Left ventricle myocardium inferior (tissue), 1 donor: ENCODE measurements around the gene RAB29. TPM values are rescaled to one million over a fixed set of nuclear protein-coding genes. Genes with fewer than 3 reads are reported as not detected.
"Not testable (repeated sequence)": the region's sequence is repeated elsewhere in the genome, so short reads cannot be mapped to it uniquely, and the experiment has no call there.

ENCODE experiments used
- DNase-seq: peaks from one replicate; pipeline ENCODE4 v3.0.0-alpha.2; 2020
- H3K27ac ChIP-seq: fragments of 200-600 bp; replicated peaks from 2 replicates; pipeline ENCODE4 v1.8.0; 2021
- H3K27me3 ChIP-seq: fragments of 200-600 bp; 2 replicates; pipeline ENCODE4 v1.8.0; 2021; ENCODE audit warnings: low read depth
- H3K36me3 ChIP-seq: fragments of 200-600 bp; 2 replicates; pipeline ENCODE4 v1.8.0; 2021
- H3K4me1 ChIP-seq: fragments of 200-600 bp; 2 replicates; pipeline ENCODE4 v1.8.0; 2021
- H3K4me3 ChIP-seq: fragments of 200-600 bp; 2 replicates; pipeline ENCODE4 v1.8.0; 2021; ENCODE audit warnings: mild to moderate bottlenecking, moderate library complexity
- H3K9me3 ChIP-seq: fragments of 200-600 bp; replicated peaks from 2 replicates; pipeline ENCODE4 v1.8.0; 2021
- CTCF ChIP-seq: fragments of 200-600 bp; IDR thresholded peaks from 2 replicates; pipeline ENCODE4 v1.8.0; 2021; ENCODE audit warnings: antibody characterized with exemption, mild to moderate bottlenecking, borderline replicate concordance
- intact Hi-C: fragments of 100-400 bp; cut with micrococcal nuclease; formaldehyde crosslinking; loops from one replicate; pipeline ENCODE4 v1.11.0; 2022
- total RNA-seq: library from RNA; stranded (reverse); fragmentation: NEBNext Ultra II Directional; extraction: Animal tissue kit (Norgen Biotek cat#: 25700); gene quantifications from one replicate; pipeline ENCODE4 v1.2.1, GENCODE V29; 2021
- donor health status: DM: no; HTN: yes; CAD: no; lungs with severe emphysema.

RAB29 gene
- total RNA-seq, 1 donor from 2014 or later: 13.7 TPM

- TF ChIP-seq CTCF: no peak
- Histone ChIP-seq H3K27ac (no peak overlapping the region), H3K4me1 (peaks cover 73% of the 10 kb centered on the region), H3K4me3 (no peak overlapping the region), H3K36me3 (peaks cover 16% of the 10 kb centered on the region), H3K27me3 (no peaks in the 10 kb centered on the region), H3K9me3 (no peaks in the 10 kb centered on the region)
- intact Hi-C loops: no loop called here
- no peak for DNase-seq
These were observed 41.7 kb downstream of the RAB29 start for GRCh38 chr1:205733438-205734175.

- H3K4me1 ChIP-seq: peaks cover 74% of the 10 kb centered on the region
- no peak for TF ChIP-seq CTCF
- no peak overlapping the region for H3K27ac ChIP-seq
- intact Hi-C loops: no loop called here
- no peaks in the 10 kb centered on the region for H3K9me3 ChIP-seq
- DNase-seq: no peak
- no peaks in the 10 kb centered on the region for H3K27me3 ChIP-seq
- H3K4me3 ChIP-seq: no peak overlapping the region
- H3K36me3 ChIP-seq: peaks cover 34% of the 10 kb centered on the region
These were observed 45.2 kb downstream of the RAB29 start for GRCh38 chr1:205729945-205730610.

- Histone ChIP-seq H3K27ac (no peak overlapping the region), H3K9me3 (no peaks in the 10 kb centered on the region), H3K27me3 (no peaks in the 10 kb centered on the region), H3K4me3 (no peak overlapping the region), H3K36me3 (peaks cover 56% of the 10 kb centered on the region), H3K4me1 (peaks cover 49% of the 10 kb centered on the region)
- no peak for DNase-seq
- intact Hi-C loops: no loop called here
- no peak for TF ChIP-seq CTCF
These were observed 48.6 kb downstream of the RAB29 start for GRCh38 chr1:205726619-205727125.

GRCh38 chr1:205725514-205725913, 49.8 kb downstream of the RAB29 start:
- H3K27ac ChIP-seq: no peak overlapping the region
- no peak overlapping the region for H3K4me3 ChIP-seq
- no peaks in the 10 kb centered on the region for H3K27me3 ChIP-seq
- intact Hi-C loops: no loop called here
- TF ChIP-seq CTCF: no peak
- H3K36me3 ChIP-seq: peaks cover 67% of the 10 kb centered on the region
- H3K9me3 ChIP-seq: no peaks in the 10 kb centered on the region
- DNase-seq: no peak
- peaks cover 40% of the 10 kb centered on the region for H3K4me1 ChIP-seq

GRCh38 chr1:205720740-205721139, 54.5 kb downstream of the RAB29 start:
- H3K27ac ChIP-seq, H3K4me3 ChIP-seq, H3K4me1 ChIP-seq, H3K9me3 ChIP-seq, H3K27me3 ChIP-seq, DNase-seq, intact Hi-C loops: not testable (repeated sequence)
- H3K36me3 ChIP-seq: peaks cover 84% of the 10 kb centered on the region

- no peaks in the 10 kb centered on the region for H3K9me3 ChIP-seq
- intact Hi-C loops: no loop called here
- no peak overlapping the region for H3K27ac ChIP-seq
- DNase-seq: no peak
- peaks cover 91% of the 10 kb centered on the region for H3K36me3 ChIP-seq
- no peaks in the 10 kb centered on the region for H3K4me1 ChIP-seq
- no peaks in the 10 kb centered on the region for H3K27me3 ChIP-seq
- TF ChIP-seq CTCF: no peak
- H3K4me3 ChIP-seq: no peak overlapping the region
These were observed 55.5 kb downstream of the RAB29 start for GRCh38 chr1:205719762-205720161.
